Transverse colon (tissue), 4 donors: ENCODE results near the gene FMNL2.

ENCODE experiments used
- EP300 ChIP-seq: sonication (generic); formaldehyde crosslinking; IDR thresholded peaks from one replicate; pipeline ENCODE4 v1.6.1; 2017; ENCODE audit warnings: antibody characterized with exemption, low read depth
- POLR2A ChIP-seq: fragments of 450-650 bp; IDR thresholded peaks from one replicate; pipeline ENCODE4 v1.6.1; 2016; ENCODE audit warnings: antibody characterized with exemption, mild to moderate bottlenecking, moderate library complexity
- POLR2AphosphoS5 ChIP-seq, 3 donors: sonication (generic); formaldehyde crosslinking; IDR thresholded peaks; one replicate each; pipeline ENCODE4 v1.6.1; 2016; ENCODE audit warnings: antibody characterized with exemption in 3 of 3
- TF ChIP-seq, protein P1 (sequence below), 5 experiments: fragments of 200-600 bp in 3 of 5; fragments of 450-650 bp in 2 of 5; sonication (generic) in 3 of 5; IDR thresholded peaks; 1 replicate in 2 of 5; 2 replicates in 3 of 5; pipeline ENCODE4 v1.5.1; 2016 to 2017; ENCODE audit warnings: antibody characterized with exemption in 5 of 5, inconsistent platforms in 3 of 5, mild to moderate bottlenecking in 2 of 5, moderate library complexity in 1 of 5

DNA sequence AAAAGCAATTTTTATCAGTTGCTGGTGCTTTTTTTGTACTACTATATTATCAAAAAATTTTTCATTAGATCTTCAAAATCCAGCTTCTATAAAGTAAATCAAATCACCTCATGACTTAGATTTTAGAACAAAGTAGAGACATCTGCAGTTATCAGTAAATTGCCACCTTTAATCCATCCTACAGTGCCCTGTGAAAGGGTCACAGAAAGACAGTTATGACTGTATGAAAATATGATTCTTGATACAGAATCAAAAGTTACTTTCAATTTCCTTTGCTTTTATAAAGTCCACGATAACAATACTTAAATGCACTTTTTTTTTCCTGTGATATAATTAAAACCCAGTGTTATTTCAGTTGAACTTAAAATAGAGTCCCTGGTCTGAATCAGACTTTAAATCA is 320.9 kb downstream of the FMNL2 start:
- TF ChIP-seq POLR2AphosphoS5 (IDR thresholded peaks at IDR 0.05) = no peak
- no peak for TF ChIP-seq POLR2A
- TF ChIP-seq, protein P1, sequence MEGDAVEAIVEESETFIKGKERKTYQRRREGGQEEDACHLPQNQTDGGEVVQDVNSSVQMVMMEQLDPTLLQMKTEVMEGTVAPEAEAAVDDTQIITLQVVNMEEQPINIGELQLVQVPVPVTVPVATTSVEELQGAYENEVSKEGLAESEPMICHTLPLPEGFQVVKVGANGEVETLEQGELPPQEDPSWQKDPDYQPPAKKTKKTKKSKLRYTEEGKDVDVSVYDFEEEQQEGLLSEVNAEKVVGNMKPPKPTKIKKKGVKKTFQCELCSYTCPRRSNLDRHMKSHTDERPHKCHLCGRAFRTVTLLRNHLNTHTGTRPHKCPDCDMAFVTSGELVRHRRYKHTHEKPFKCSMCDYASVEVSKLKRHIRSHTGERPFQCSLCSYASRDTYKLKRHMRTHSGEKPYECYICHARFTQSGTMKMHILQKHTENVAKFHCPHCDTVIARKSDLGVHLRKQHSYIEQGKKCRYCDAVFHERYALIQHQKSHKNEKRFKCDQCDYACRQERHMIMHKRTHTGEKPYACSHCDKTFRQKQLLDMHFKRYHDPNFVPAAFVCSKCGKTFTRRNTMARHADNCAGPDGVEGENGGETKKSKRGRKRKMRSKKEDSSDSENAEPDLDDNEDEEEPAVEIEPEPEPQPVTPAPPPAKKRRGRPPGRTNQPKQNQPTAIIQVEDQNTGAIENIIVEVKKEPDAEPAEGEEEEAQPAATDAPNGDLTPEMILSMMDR (IDR thresholded peaks at IDR 0.05) = no peak
- no peak for TF ChIP-seq EP300
